ENCODE results near the gene ORC2.
A peak's percentile ranks its signal among the peaks of the same experiment; 100 is the strongest.

- TF ChIP-seq CTCF (IDR thresholded peaks at IDR 0.05) (peak in 2 of 5 experiments; percentile 42 to 58), POLR2A (IDR thresholded peaks at IDR 0.05) (peak; percentile 100)
These were observed 99.1 kb downstream of the ORC2 start, which contains the start of gene CLK1 for GRCh38 chr2:200864176-200865034.
